Mucosa of rectum (tissue), 2 donors: ENCODE results near the gene SEMA4G.

Source experiments
- H3K27ac ChIP-seq, 2 donors: one replicate each; pipeline ENCODE4 v1.7.0; 2013; ENCODE audit warnings: inconsistent platforms in 2 of 2, low read depth in 2 of 2, low read length in 2 of 2
- H3K27me3 ChIP-seq, 2 donors: one replicate each; pipeline ENCODE4 v1.7.0; 2013; ENCODE audit warnings: low read length in 2 of 2; ENCODE audit not compliant: control insufficient read depth in 2 of 2, insufficient read depth in 2 of 2
- H3K36me3 ChIP-seq, 2 donors: one replicate each; pipeline ENCODE4 v1.7.0; 2013; ENCODE audit warnings: low read length in 2 of 2; ENCODE audit not compliant: control insufficient read depth in 2 of 2, insufficient read depth in 2 of 2
- H3K4me1 ChIP-seq, 2 donors: one replicate each; pipeline ENCODE4 v1.7.0; 2013; ENCODE audit warnings: low read length in 2 of 2, mild to moderate bottlenecking in 1 of 2; ENCODE audit not compliant: control insufficient read depth in 2 of 2, insufficient read depth in 2 of 2
- H3K4me3 ChIP-seq, 2 donors: one replicate each; pipeline ENCODE4 v1.7.0; 2013; ENCODE audit warnings: low read length in 2 of 2
- H3K9ac ChIP-seq, 2 donors: one replicate each; pipeline ENCODE4 v1.7.0; 2013; ENCODE audit warnings: low read length in 2 of 2, low read depth in 1 of 2, mild to moderate bottlenecking in 1 of 2
- H3K9me3 ChIP-seq, 2 donors: one replicate each; pipeline ENCODE4 v1.7.0; 2013; ENCODE audit warnings: low read length in 2 of 2; ENCODE audit not compliant: control insufficient read depth in 2 of 2
- donor health status: healthy.
- donor health status: Normal muscosa, but diverticular disease.

The SEMA4G gene

GRCh38 chr10:101007099-101007711 is 37.9 kb downstream of the SEMA4G start:
- H3K4me1 ChIP-seq: peaks cover 0 to 6% of the 10 kb centered on the region in 2 donors
- H3K4me3 ChIP-seq: no peak overlapping the region
- H3K27ac ChIP-seq: peak overlapping the region; percentile 1 to 32
- H3K9me3 ChIP-seq: no peaks in the 10 kb centered on the region
- H3K27me3 ChIP-seq: no peaks in the 10 kb centered on the region
- H3K9ac ChIP-seq: no peak overlapping the region
- H3K36me3 ChIP-seq: peaks cover 16 to 31% of the 10 kb centered on the region in 2 donors

GRCh38 chr10:101007915-101008822 is 38.9 kb downstream of the SEMA4G start:
- H3K27ac ChIP-seq: peak overlapping the region in 1 of 2 donors; percentile 17
- no peak overlapping the region for H3K9ac ChIP-seq
- H3K4me1 ChIP-seq: peaks cover 3 to 4% of the 10 kb centered on the region in 2 donors

GRCh38 chr10:101008823-101009423 is 39.6 kb downstream of the SEMA4G start:
- peaks cover 4% of the 10 kb centered on the region in 2 donors for H3K4me1 ChIP-seq
- no peak overlapping the region for H3K9ac ChIP-seq
- no peaks in the 10 kb centered on the region for H3K27me3 ChIP-seq
- H3K36me3 ChIP-seq: peaks cover 8 to 20% of the 10 kb centered on the region in 2 donors
- H3K4me3 ChIP-seq: no peak overlapping the region
- H3K9me3 ChIP-seq: no peaks in the 10 kb centered on the region
- no peak overlapping the region for H3K27ac ChIP-seq

More at GRCh38 chr10:101007915-101008822, 38.9 kb downstream of the SEMA4G start:
- Histone ChIP-seq H3K27me3 (no peaks in the 10 kb centered on the region), H3K36me3 (peaks cover 12 to 25% of the 10 kb centered on the region in 2 donors), H3K9me3 (no peaks in the 10 kb centered on the region), H3K4me3 (no peak overlapping the region)

GRCh38 chr10:101010329-101010728 is 41.0 kb downstream of the SEMA4G start:
- Histone ChIP-seq H3K9me3 (no peaks in the 10 kb centered on the region), H3K4me1 (peaks cover 4% of the 10 kb centered on the region in 2 donors), H3K27ac (no peak overlapping the region), H3K36me3 (peaks cover 7 to 11% of the 10 kb centered on the region in 2 donors), H3K27me3 (no peaks in the 10 kb centered on the region), H3K9ac (no peak overlapping the region), H3K4me3 (no peak overlapping the region)

GRCh38 chr10:101011517-101012423 is 42.5 kb downstream of the SEMA4G start:
- Histone ChIP-seq H3K4me3 (no peak overlapping the region), H3K27ac (no peak overlapping the region), H3K9ac (no peak overlapping the region), H3K4me1 (peaks cover 4% of the 10 kb centered on the region in 2 donors), H3K27me3 (no peaks in the 10 kb centered on the region), H3K9me3 (no peaks in the 10 kb centered on the region), H3K36me3 (no peaks in the 10 kb centered on the region)

- Histone ChIP-seq H3K9me3 (no peaks in the 10 kb centered on the region), H3K9ac (no peak overlapping the region), H3K4me1 (peaks cover 4% of the 10 kb centered on the region in 2 donors), H3K36me3 (no peaks in the 10 kb centered on the region), H3K27ac (peak overlapping the region in 1 of 2 donors; percentile 49), H3K27me3 (no peaks in the 10 kb centered on the region), H3K4me3 (peak overlapping the region in 1 of 2 donors; percentile 1)
These were observed 43.4 kb downstream of the SEMA4G start for GRCh38 chr10:101012525-101013364.

GRCh38 chr10:101013365-101013825 is 44.1 kb downstream of the SEMA4G start:
- no peak overlapping the region for H3K9ac ChIP-seq
- H3K27me3 ChIP-seq: no peaks in the 10 kb centered on the region
- no peaks in the 10 kb centered on the region for H3K9me3 ChIP-seq
- H3K4me3 ChIP-seq: peak overlapping the region in 1 of 2 donors; percentile 1
- no peaks in the 10 kb centered on the region for H3K36me3 ChIP-seq
- H3K4me1 ChIP-seq: peaks cover 0 to 4% of the 10 kb centered on the region in 2 donors
- H3K27ac ChIP-seq: no peak overlapping the region

- H3K36me3 ChIP-seq: no peaks in the 10 kb centered on the region
- H3K27me3 ChIP-seq: peaks cover 0 to 2% of the 10 kb centered on the region in 2 donors
- H3K4me1 ChIP-seq: peaks cover 4% of the 10 kb centered on the region in 2 donors
- H3K9me3 ChIP-seq: no peaks in the 10 kb centered on the region
- H3K27ac ChIP-seq: no peak overlapping the region
- no peak overlapping the region for H3K9ac ChIP-seq
- no peak overlapping the region for H3K4me3 ChIP-seq
These were observed 45.1 kb downstream of the SEMA4G start for GRCh38 chr10:101014230-101014884.
